ENCODE results near the gene ATP6V0E2.

The ATP6V0E2 gene

GRCh38 chr7:149860821-149861727 lies 12.7 kb upstream of the ATP6V0E2 start:
- no peak for DNase-seq (ENCODE audit: extremely low read depth in 1 of 2, low read depth in 1 of 2)

DNA sequence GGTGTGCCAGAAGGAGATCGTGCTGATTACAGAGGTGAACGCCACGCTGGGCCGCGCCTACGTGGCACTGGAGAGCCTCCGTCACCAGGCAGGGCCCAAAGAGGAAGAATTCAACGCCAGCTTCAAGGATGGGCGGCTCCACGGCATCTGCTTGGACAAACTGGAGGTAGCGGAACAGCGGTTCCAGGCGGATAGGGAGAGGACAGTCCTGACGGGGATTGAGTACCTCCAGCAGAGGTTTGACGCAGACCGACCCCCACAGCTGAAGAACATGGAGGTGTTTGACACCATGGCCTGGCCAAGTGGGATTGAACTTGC lies 12.1 kb upstream of the ATP6V0E2 start:
- no peak for DNase-seq (ENCODE audit: extremely low read depth in 1 of 2, low read depth in 1 of 2)

GRCh38 chr7:149862156-149862555 lies 11.6 kb upstream of the ATP6V0E2 start:
- DNase-seq (ENCODE audit: extremely low read depth in 1 of 2, low read depth in 1 of 2), result no peak

GRCh38 chr7:149863500-149863899 lies 10.3 kb upstream of the ATP6V0E2 start:
- DNase-seq (ENCODE audit: extremely low read depth in 1 of 2, low read depth in 1 of 2), result no peak

GRCh38 chr7:149864023-149864422 lies 9.7 kb upstream of the ATP6V0E2 start:
- no peak for DNase-seq (ENCODE audit: extremely low read depth in 1 of 2, low read depth in 1 of 2)

- no peak for DNase-seq (ENCODE audit: extremely low read depth in 1 of 2, low read depth in 1 of 2)
These were observed 9.0 kb upstream of the ATP6V0E2 start for GRCh38 chr7:149864751-149865150.

DNA sequence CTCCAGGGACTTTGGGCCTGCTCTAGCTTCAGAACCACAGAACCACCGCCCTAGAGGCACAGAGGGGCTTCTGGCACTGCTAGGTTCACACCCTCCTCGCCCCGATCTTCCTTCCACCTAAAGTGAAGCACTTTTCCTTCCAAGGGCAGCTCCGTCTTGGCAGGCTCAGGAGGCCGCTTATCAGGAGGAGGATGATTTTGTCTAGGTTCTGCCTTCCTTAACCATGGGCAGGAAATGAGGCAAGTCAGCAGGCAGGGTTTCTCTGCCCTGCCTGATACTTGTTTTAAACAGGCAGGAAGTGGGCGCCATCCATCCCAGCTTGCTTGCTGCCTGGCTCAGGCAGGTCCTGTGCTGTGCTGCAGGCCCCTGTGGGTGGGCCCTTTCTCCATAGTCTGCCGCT lies 8.3 kb upstream of the ATP6V0E2 start:
- no peak for DNase-seq (ENCODE audit: extremely low read depth in 1 of 2, low read depth in 1 of 2)

- DNase-seq (ENCODE audit: extremely low read depth in 1 of 2, low read depth in 1 of 2), result no peak
These were observed 7.5 kb upstream of the ATP6V0E2 start for GRCh38 chr7:149866139-149866778.

DNA sequence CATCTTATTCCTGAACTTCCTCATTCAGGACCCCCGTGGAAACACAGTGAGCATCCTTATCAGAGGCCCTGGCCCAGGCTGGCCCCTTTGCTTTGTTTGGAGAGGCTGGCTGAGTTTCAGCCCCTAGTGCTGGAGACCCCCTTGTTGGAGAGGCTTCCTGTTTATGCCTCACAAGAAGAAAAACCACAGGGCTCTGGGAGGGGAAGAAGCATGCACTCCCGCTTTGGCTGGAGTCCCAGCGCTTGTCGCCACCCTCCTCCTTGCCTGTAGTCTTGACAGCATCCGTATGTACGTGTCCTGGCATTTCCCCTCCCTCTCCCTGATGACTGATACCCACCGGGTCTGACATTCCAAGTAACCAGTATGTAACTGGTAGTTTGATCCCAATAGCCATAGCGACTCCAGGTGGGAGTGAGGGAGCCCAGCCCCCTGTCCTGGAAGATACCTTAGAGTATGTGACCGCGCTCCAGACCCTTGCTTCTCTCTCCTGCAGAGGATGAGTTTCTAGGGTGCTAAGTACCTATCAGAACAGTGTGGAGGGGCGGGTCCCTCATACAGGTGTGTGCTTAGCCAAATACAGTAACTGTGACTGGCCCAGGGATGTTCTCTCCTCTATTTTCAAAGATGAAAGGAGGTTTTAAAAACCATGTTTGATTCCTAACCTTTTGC lies 6.9 kb upstream of the ATP6V0E2 start:
- no peak for DNase-seq (ENCODE audit: extremely low read depth in 1 of 2, low read depth in 1 of 2)

DNA sequence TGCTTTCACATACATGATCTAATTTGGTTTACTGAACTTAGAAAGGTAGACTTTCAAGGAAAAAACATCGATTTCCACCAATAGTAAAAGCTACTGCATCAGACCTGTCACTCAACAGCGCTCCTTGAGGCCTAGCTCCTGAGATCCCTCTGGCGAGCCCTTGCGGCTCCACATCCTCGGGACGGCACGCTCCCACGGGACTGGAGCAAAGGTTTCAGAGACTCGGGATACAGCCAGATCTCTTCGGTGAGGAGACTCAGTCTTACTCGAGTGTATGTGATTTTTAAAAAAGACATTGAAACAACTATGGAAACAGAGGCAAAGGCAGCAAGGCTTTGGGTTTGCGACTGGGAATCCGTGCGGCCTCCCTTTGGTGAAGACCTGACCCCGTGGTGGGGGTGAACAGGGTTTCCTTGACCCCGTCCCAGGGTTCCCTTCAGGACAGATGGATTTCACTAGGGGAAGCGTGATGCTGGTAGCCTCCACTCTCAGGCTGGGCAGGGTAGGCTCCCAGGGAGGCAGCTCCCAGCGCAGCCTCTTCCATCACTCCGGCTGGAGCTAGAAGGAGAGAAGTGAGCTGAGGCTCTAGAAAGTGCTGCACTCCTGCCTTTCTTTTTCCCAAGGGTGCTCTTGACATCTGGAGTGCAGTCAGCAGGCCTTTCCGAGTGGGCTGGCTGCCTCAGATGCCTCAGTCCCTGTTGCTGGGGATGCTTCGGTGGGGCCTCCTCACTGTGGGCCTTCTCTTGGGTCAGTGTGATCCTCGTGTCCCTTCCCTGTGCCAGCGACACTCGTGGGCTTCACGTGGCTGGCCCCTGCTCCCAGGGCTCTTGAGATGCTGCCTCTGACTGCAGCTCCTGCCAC lies 5.8 kb upstream of the ATP6V0E2 start:
- DNase-seq (ENCODE audit: extremely low read depth in 1 of 2, low read depth in 1 of 2), result no peak

GRCh38 chr7:149868623-149869290 lies 5.0 kb upstream of the ATP6V0E2 start:
- DNase-seq (ENCODE audit: extremely low read depth in 1 of 2, low read depth in 1 of 2), result no peak

GRCh38 chr7:149869291-149869650 lies 4.5 kb upstream of the ATP6V0E2 start:
- DNase-seq (ENCODE audit: extremely low read depth in 1 of 2, low read depth in 1 of 2), result no peak

DNA sequence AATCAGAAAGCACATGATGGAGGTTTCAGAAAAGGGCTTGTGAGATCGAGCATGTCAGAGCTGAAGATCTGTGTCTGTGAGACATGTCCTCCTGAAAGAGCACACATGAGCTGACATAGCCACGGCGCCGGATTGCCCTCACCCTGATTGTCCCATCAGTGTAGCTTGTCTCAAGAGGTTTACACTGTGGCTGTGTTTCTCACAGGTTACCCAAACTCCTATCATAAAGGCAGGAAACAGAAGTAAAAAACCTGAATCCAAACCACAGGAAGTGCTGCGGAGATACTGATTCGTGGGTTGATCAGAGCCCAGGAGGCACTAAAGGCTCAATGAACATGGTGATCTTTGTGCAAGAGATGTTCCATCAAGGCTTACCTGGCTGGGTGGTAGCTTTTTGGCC lies 3.9 kb upstream of the ATP6V0E2 start:
- DNase-seq (ENCODE audit: extremely low read depth in 1 of 2, low read depth in 1 of 2), result no peak

- no peak for DNase-seq (ENCODE audit: extremely low read depth in 1 of 2, low read depth in 1 of 2)
These were observed 3.5 kb upstream of the ATP6V0E2 start for GRCh38 chr7:149870274-149870673.

DNA sequence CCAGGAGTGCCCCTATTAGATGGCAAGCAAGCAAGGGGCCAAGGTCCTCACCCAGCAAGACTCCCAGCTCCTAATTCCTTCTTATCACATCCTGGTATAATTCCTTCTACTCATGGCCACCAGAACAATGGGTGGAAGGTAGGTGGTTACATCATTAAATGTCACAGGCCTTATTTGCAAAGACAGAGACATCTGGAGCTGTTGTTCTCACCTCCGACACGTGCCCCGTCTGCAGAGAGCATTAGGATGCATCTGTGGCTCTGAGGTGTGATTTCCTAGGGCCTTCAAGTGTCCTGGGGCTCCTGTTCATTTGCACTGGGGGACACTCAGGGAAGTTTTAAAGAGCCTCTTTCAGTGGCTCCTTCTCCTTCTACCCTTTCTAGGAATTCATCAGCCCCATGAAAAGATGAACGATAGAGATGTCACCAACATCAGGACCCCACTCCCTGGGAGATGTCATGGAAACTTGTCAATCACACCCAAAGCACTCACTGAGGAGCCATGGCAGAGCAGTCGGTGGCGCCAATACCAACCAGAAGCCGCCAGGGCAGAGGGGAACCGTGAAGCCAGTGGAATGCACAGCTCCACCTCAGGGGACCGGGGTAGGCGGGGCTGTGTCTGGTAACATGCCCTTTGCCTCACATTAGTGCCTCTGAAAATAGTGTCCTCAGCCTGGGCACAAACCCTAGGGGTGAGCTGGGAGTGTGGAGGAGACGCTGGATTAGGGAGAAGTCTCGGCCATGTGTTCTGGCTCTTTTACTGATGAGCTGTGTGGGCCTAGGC lies 2.9 kb upstream of the ATP6V0E2 start:
- DNase-seq (ENCODE audit: extremely low read depth in 1 of 2, low read depth in 1 of 2), result no peak

GRCh38 chr7:149871576-149871975 lies 2.2 kb upstream of the ATP6V0E2 start:
- no peak for DNase-seq (ENCODE audit: extremely low read depth in 1 of 2, low read depth in 1 of 2)

DNA sequence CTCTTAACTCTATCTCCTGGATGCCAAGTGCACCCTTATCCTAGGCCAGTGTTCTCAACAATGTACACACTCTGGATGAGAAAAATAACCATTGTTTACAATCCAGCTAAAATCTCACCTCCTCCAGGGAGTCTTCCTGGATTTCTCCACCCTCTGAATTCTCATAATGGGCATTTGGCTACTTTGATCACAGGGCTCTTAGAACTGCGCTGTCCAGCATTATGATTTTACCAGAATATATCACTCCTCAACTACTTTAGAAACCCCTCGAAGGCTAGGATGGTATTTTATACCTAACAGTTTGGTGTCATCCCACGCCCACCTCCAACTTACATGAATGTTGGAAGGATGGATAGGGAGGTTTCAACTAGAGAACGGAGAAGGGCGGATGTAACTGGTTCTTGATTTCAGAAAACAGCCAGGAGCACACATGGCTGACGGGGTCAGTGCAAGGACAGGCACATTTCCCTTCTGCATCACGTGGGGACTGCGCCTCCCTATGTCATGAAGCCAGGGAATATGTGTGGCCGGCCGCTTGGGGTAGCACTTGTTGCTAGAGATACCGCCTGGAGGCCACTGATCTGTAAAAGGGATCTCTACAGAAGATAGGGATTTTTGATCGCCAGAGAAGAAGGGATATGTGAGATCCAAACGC lies 1.2 kb upstream of the ATP6V0E2 start:
- no peak for DNase-seq (ENCODE audit: extremely low read depth in 1 of 2, low read depth in 1 of 2)

DNA sequence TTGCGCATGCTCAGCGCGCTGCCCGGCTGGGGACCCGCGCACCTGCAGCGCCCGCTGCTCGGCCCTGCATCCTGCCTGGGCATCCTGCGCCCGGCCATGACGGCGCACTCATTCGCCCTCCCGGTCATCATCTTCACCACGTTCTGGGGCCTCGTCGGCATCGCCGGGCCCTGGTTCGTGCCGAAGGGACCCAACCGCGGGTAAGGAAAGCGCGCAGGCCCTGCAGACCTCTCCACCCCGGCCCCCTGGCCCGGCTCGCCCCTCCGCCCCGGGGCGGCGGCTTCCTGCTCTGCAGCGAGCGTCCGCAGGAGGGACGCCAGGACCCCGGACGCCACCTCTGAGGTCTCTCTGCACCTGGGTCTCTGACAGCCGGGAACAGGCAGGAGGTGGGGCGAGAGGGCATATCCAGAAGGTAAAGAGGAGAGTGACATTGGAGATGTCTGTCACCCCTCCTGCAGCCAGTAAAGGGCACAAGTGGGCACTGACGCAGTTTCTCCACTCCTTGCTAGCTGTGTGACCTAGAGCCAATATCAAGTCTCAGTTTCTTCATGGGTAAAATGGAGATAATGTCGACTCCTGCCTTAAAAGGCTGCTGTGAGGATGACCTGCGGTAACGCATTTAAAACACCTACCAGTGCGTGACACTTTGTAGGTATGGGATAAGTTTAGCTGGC lies 338 bp downstream of the ATP6V0E2 start:
- no peak for DNase-seq (ENCODE audit: extremely low read depth in 1 of 2, low read depth in 1 of 2)

DNA sequence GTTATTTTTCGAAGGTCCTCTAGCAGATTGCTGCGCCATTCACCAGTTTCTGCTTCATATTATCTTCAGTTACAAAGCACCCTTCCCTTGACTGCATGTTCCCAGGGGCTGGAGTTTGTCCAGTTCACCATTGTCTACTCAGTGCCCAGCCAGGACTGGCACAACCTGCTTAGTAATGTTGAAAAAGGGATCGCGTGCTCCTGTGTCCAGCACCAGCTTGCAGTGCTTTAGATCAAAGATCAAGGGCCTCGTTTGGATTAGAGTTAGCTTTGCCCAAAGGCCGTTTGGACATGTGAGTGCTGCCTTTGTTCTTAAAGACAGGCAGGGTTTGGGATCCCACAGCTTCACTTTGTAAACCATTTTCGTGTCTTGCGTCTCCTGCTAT lies 867 bp downstream of the ATP6V0E2 start:
- DNase-seq (ENCODE audit: extremely low read depth in 1 of 2, low read depth in 1 of 2), result no peak
